Smooth muscle cell of the brain vasculature (primary cell): ENCODE results near the gene DVL1.

ENCODE experiments used
- DNase-seq: peaks from one replicate; pipeline ENCODE4 v3.0.0-alpha.2; 2012; ENCODE audit warnings: low read depth, low spot score

The DVL1 gene

GRCh38 chr1:1312450-1313314 is 36.5 kb downstream of the DVL1 start:
- no peak for DNase-seq

- DNase-seq: no peak
These were observed 37.8 kb downstream of the DVL1 start for GRCh38 chr1:1311107-1312104.

- no peak for DNase-seq
These were observed 38.7 kb downstream of the DVL1 start for GRCh38 chr1:1310476-1311053.

GRCh38 chr1:1310109-1310385 is 39.2 kb downstream of the DVL1 start:
- no peak for DNase-seq

- no peak for DNase-seq
These were observed 39.7 kb downstream of the DVL1 start for GRCh38 chr1:1309251-1310108.

GRCh38 chr1:1308756-1309250 is 40.4 kb downstream of the DVL1 start:
- no peak for DNase-seq

GRCh38 chr1:1307923-1308755 is 41.1 kb downstream of the DVL1 start, which contains the start of the genes ACAP3 and PUSL1:
Gene ACAP3, minus strand, starts transcription at chr1:1307930. Its CDS starts 115 bp downstream, at chr1:1307815.
Gene PUSL1, plus strand, starts transcription at chr1:1308597. Its CDS starts 47 bp downstream, at chr1:1308644.
- DNase-seq: peak; percentile 72

- DNase-seq: no peak
These were observed 41.8 kb downstream of the DVL1 start for GRCh38 chr1:1307261-1307922.

- no peak for DNase-seq
These were observed 42.5 kb downstream of the DVL1 start for GRCh38 chr1:1306661-1307260.

GRCh38 chr1:1306070-1306660 is 43.1 kb downstream of the DVL1 start:
- DNase-seq: no peak

- no peak for DNase-seq
These were observed 43.7 kb downstream of the DVL1 start for GRCh38 chr1:1305300-1306069.

- DNase-seq: peak; percentile 35
These were observed 44.6 kb downstream of the DVL1 start for GRCh38 chr1:1304331-1305299.

- no peak for DNase-seq
These were observed 45.5 kb downstream of the DVL1 start for GRCh38 chr1:1303736-1304135.

GRCh38 chr1:1302951-1303509 is 46.2 kb downstream of the DVL1 start:
- DNase-seq: no peak

GRCh38 chr1:1302006-1302430 is 47.2 kb downstream of the DVL1 start:
- no peak for DNase-seq

GRCh38 chr1:1300352-1300739 is 48.9 kb downstream of the DVL1 start:
- no peak for DNase-seq
